Measurements from ENCODE around the gene ARRDC2.
A peak's percentile ranks its signal among the peaks of the same experiment; 100 is the strongest.
"Not testable (repeated sequence)": the region's sequence is repeated elsewhere in the genome, so short reads cannot be mapped to it uniquely, and the experiment has no call there.

Gene ARRDC2

GRCh38 chr19:18016209-18016910, 8.4 kb downstream of the ARRDC2 start:
- no peak for DNase-seq (ENCODE audit: low read depth in 2 of 3, low spot score in 1 of 3)

GRCh38 chr19:18017275-18018083, 9.5 kb downstream of the ARRDC2 start:
- no peak for DNase-seq (ENCODE audit: low read depth in 2 of 3, low spot score in 1 of 3)

DNA sequence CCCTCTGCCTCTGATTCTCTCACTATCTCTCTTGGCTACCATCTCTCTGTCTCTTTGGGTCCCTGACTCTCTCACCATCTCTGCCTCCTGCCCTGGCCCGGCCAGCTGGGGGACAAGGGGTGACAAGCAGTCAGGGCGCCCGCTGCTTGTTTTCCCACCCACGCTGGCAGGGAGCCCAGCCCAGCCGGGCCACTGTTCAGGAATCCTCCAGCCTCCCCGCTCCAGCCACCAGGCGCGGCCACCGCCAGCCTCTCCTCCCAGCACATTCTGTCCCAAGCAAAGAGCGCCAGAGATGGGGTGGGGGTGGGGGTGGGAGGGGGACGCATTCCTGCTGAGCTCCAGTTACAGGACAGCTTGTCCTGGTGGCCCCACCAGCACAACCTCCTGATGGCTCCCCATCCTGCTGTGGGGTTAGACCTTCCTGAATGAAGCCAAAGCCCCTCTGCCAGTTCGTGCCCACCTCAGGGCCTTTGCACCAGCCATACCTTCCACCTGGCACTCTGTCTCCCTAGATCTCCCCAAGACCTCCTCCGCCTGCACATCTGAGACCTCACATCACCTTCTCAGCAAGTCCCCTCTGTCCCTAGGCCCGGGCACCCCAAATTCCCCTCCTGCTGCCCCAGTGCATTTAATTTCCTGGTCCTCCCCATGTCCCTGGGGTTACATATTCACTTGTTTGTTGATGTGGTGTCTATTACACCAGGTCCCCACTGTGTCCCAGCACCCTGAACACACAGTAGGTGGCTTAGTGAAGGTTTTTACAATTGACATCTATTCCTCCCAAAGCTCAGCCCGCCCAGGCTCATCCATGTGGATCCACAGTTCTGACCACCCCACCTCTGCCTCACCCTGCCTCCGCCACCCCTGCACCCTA, 12.5 kb downstream of the ARRDC2 start:
- DNase-seq (ENCODE audit: low read depth in 2 of 3, low spot score in 1 of 3): no peak

- peak in 1 of 3 donors; percentile 58 for DNase-seq (ENCODE audit: low read depth in 2 of 3, low spot score in 1 of 3)
Measured at GRCh38 chr19:18021121-18021755, 13.3 kb downstream of the ARRDC2 start.

DNA sequence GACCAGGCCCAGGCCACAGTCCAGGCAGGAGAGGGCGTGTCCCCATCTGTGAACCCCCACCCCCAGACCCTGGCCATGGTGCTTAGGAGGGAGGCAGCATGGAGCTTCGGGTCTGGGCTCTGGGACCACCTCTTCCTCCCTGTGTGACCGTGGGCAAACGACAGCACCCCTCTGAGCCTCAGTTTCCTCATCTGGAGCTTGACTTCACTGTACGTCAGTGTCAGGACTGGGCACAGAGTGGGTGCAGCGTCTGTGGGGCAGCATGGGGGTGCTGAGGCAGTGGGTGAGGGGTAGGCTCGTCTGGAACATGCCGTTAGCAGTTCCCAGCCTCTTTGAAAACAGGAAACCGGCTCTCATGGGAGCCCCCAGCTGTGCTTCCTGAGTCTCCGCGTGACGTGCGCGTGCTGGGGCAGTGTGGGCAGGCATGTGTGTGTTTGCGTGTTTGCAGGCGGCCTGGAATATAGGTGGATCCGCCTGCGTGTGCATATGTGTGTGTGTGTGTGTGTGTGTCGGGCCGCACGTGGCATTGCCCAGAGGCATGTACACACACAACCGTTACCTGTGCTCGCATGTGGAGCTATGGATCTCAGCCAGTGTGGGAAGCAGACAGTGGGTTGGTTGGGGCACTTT, 15.8 kb downstream of the ARRDC2 start:
- DNase-seq (ENCODE audit: low read depth in 2 of 3, low spot score in 1 of 3): peak in 1 of 3 donors; percentile 23

DNA sequence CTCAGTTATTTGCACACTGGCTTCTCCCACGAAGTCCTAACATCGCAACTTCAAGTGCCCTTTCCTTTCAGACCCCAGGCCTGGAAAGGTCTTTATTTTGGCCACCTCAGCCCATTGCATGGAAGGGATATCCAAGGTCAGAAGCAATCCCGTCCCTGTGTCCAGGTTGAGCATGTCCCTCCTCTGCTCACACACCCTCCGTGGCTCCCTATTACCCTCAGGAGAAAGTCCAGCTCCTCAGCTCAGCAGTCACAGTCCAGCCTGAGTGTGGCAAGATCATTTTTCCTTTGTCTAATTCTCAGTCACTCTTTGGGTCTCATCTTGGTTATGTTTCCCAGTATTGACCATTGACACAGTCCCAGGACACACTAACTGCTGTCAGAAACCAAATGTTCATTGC, 19.2 kb downstream of the ARRDC2 start:
- no peak for DNase-seq (ENCODE audit: low read depth in 2 of 3, low spot score in 1 of 3)

DNA sequence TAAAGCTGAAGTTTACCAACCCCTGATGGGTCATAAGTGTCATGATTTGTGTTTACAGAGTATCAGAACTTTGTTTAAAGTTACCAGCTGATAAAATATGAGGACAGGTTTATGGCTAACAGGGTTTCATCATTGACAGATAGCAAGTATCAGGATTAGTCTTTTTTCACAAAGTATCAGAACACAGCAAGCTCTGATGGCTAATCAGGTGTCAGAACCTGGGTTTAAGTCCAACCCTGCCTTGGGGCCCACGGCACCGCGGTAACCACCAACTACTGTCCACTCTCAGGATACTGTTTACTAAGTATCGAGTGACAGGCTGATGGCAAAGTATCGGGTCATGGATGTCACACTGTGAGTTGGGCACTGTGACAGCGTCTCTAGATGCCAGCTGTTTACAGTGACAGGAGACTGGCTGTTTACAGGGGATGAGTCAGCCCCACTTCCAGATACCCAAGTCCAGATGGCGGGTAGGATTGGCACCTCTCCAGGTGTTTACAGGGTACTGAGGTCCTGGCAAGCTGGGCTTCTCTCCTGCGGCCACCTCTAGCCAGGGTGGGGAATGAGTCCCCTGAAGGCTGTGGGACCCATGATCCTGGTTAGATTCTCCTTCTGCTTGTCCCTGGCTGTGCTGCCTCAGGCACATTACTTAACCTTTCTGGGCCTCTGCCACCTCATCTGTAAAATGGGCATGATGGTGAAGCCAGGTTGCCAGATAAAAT, 21.8 kb downstream of the ARRDC2 start:
- no peak for DNase-seq (ENCODE audit: low read depth in 2 of 3, low spot score in 1 of 3)

DNA sequence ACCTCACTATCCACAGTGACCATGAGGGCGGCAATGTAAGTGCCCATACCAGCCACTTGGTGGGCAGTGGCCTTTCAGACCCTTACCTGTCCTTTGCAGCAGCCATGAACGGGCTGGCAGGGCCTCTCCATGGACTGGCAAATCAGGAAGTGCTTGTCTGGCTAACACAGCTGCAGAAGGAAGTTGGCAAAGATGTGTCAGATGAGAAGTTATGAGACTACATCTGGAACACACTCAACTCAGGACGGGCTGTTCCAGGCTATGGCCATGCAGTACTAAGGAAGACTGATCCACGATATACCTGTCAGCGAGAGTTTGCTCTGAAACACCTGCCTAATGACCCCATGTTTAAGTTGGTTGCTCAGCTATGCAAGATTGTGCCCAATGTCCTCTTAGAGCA, 23.4 kb downstream of the ARRDC2 start:
- not testable (repeated sequence) for DNase-seq (ENCODE audit: low read depth in 2 of 3, low spot score in 1 of 3)

- not testable (repeated sequence) for DNase-seq (ENCODE audit: low read depth in 2 of 3, low spot score in 1 of 3)
Measured at GRCh38 chr19:18032102-18032501, 24.1 kb downstream of the ARRDC2 start.

- no peak for DNase-seq (ENCODE audit: low read depth in 2 of 3, low spot score in 1 of 3)
Measured at GRCh38 chr19:18041054-18041453, 33.1 kb downstream of the ARRDC2 start.

- DNase-seq (ENCODE audit: low read depth in 2 of 3, low spot score in 1 of 3): no peak
Measured at GRCh38 chr19:18043676-18044075, 35.7 kb downstream of the ARRDC2 start.

- peak; percentile 82 to 84 (median 84) for DNase-seq (ENCODE audit: low read depth in 2 of 3, low spot score in 1 of 3)
Measured at GRCh38 chr19:18044825-18045304, 36.9 kb downstream of the ARRDC2 start.

GRCh38 chr19:18045307-18046050, 37.5 kb downstream of the ARRDC2 start:
- no peak for DNase-seq (ENCODE audit: low read depth in 2 of 3, low spot score in 1 of 3)

GRCh38 chr19:18046059-18046718, 38.2 kb downstream of the ARRDC2 start:
- DNase-seq (ENCODE audit: low read depth in 2 of 3, low spot score in 1 of 3): no peak

DNA sequence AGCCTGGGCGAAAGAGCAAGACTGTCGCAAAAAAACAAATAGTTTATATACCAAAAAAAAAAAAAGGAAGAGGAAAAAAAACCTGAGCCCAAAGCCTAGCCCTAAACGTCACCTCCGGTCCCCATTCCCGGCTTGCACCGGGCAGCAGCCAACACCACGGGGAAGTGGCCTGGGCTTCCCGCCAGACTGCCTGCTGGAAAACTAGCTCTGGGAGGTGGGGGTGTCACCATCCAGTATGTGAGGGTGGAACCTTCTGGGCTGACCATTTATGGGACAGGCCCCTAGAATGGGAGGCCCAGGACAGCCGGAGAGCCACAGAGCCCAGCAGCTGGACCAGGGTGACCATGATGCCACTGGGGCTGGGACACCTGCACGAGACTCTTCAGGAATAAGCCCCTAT, 41.4 kb downstream of the ARRDC2 start:
- DNase-seq (ENCODE audit: low read depth in 2 of 3, low spot score in 1 of 3): no peak

DNA sequence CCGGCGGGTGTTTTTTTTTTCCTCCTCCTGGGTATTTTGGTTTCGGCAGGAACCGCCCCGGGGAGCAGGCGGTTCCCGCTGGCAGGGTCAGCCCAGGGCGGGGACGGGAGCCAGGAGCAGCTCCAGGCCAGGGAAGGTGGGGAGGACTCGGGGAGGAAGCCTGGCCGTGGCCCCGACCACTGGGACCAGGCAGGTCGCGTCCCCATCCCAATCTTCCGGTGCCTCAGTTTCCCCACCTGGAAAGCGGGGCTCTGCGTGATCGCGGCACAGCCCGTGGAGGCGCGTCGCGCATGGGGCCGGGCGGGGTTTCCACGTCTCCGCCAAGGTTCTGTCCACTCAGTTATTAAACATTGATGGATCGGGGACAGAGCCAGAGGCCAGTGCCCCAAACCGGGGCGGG, 43.9 kb downstream of the ARRDC2 start:
- DNase-seq (ENCODE audit: low read depth in 2 of 3, low spot score in 1 of 3): no peak

DNA sequence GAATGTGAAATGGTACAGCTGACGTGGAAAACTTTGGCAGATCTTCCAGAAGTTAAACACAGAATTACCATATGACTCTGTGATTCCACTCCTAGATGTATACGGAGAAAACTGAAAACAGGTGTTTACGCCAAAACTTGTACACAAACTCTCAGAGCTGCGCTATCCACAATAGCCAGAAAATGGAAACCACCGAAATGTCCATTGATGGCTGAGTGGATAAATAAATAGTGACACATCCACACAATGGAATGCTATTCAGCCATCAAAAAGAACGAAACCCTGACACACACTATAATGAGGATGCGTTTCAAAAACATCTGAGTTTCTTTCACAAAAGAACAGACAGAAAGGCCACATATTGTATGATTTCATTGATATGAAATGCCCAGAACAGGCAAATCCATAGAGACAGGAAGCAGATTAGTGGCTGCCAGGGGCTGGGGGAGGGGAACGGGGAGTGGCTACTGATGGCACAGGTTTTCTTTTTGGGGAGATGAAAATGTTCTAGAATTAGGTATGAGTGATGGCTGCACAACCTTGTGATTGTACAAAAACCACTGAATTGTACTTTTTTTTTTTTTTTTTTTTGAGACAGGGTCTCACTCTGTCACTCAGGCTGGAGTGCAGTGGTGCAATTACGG, 45.7 kb downstream of the ARRDC2 start:
- DNase-seq (ENCODE audit: low read depth in 2 of 3, low spot score in 1 of 3): no peak

DNA sequence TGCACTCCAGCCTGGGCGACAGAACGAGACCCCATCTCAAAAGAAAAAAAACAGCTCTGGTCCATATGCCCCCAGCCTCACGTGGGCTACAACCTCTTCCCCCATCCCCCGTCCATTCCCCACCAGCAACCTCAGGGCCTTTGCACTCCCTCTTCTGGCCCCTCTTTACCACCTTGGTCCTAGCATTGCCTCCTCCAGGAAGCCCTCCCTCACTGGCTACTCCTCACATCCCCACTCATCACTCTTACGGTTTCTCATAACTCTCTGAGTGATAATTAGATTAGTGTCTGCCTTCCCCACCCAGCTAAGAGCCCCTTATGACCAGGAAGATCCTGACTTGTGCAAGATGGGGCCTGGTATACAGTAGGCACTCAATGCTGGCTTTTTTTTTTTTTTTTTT, 48.0 kb downstream of the ARRDC2 start:
- no peak for DNase-seq (ENCODE audit: low read depth in 2 of 3, low spot score in 1 of 3)

Data from stimulated activated CD4-positive, alpha-beta T cell treated with anti-CD3 and anti-CD28 coated beads, Interleukin-12 subunit alpha, Interleukin-12 subunit beta, amount 100 ng/mL, for 48 hours (primary cell).